GM18502 (cell line): ENCODE measurements around the gene TPSD1.
"Not testable (repeated sequence)": the region's sequence is repeated elsewhere in the genome, so short reads cannot be mapped to it uniquely, and the experiment has no call there.

ENCODE experiments used
- ATAC-seq: cut with Tn5 transposase; IDR thresholded peaks from one replicate; pipeline ENCODE4 v1.9.1; 2021; ENCODE audit warnings: mild to moderate bottlenecking; ENCODE audit not compliant: unreplicated experiment, poor library complexity

The TPSD1 gene

GRCh38 chr16:1220098-1220728 lies 35.7 kb upstream of the TPSD1 start:
- no peak for ATAC-seq

DNA sequence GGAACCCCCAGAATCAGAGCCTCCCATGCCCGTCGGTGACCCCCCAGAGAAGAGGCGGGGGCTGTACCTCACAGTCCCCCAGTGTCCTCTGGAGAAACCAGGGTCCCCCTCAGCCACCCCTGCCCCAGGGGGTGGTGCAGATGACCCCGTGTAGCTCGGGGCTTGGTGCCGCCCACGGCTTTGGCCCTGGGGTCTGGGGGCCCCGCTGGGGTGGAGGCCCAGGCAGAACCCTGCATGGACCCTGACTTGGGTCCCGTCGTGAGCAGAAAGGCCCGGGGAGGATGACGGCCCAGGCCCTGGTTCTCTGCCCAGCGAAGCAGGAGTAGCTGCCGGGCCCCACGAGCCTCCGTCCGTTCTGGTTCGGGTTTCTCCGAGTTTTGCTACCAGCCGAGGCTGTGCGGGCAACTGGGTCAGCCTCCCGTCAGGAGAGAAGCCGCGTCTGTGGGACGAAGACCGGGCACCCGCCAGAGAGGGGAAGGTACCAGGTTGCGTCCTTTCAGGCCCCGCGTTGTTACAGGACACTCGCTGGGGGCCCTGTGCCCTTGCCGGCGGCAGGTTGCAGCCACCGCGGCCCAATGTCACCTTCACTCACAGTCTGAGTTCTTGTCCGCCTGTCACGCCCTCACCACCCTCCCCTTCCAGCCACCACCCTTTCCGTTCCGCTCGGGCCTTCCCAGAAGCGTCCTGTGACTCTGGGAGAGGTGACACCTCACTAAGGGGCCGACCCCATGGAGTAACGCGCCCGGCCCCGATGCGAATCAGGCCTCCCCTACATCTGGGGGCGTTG lies 34.8 kb upstream of the TPSD1 start:
- ATAC-seq = no peak

DNA sequence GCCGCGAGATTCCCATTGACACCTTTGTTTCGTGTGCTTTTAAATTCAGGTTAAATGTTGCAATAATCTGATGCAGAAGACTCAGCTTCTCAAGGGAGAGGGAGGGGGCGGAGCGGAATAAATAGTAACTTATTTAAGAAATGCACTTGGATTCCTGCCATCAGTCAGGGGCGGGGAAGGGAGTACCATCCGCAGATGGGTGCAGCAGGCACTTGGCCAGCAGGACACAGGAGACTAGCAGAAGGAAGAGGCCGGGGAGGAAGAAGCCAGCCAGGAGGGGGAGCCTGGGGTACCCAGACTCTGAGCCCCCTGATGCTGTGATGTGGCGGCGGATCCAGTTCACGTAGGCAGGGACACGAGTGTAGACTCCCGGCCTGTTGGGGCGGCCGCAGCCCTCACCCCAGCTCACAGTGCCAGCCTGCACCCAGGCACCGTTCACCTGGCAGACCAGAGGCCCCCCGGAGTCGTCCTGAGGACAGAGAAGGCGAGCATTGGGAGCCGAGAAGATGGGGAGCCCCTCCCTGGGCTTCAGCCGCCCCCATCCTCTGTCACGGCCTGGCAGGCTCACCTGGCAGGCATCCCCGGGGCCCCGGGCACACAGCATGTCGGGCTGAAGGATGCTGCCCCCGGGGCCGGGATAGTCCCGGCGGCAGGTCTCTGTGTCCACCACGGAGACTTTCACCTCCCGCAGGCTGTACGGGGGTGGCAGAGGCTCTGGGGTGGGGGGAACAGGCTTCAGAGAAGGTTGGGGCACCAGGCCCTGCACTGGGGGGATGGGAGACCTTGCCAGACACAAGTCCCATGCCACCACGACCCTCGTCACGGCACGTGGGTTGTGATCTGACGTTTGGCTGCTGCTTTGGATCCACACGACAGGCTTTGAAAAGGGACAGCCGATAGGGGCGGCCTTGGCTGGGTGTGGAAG lies 34.0 kb upstream of the TPSD1 start:
- ATAC-seq = no peak

GRCh38 chr16:1222553-1223354 lies 33.1 kb upstream of the TPSD1 start:
- no peak for ATAC-seq

GRCh38 chr16:1223355-1224214 lies 32.3 kb upstream of the TPSD1 start:
- ATAC-seq = no peak

DNA sequence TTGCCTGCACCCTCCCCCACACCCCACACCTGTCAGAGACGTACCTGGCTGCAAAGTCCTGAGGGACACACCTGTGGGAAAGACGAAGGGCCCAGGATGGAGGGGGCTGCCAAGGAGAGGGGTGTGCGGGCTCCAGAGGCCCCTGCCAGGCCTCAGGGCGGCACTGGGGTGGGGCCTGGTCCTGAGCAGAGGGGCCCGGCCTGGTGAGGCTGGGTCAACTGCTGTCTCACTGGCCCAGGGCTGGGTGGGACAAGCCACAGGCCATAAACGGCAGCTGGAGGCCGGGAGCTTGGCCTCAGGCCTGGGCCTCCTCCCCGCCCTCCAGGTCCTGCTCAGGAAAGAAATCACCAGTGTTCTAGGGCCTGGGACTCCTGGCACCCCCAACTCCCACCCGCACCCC lies 31.3 kb upstream of the TPSD1 start:
- ATAC-seq = no peak

DNA sequence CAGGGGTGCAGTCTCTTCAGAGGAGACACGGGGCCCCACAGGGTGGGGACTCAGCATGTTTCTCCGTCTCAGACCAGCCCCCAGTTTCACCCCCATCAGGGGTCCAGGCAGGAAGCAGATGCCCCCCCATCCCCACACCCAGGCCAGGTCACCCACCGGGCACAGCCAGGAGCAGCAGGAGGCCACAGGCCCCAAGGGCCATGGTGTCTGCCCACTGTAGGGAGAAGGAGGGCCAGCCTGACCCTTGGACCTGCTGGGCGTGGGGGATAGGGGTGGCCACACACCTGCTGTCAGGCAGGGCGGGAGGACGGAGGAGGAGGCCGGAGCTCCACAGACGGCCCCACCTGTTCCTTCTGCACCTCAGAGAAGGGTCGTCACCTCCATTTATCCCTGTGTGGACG lies 30.8 kb upstream of the TPSD1 start, which contains the start of gene TPSG1:
TPSG1 (minus strand) TSS at position 218 of the 401 bp plus-strand sequence; CDS start at position 202, 16 bp downstream.
- ATAC-seq = no peak

DNA sequence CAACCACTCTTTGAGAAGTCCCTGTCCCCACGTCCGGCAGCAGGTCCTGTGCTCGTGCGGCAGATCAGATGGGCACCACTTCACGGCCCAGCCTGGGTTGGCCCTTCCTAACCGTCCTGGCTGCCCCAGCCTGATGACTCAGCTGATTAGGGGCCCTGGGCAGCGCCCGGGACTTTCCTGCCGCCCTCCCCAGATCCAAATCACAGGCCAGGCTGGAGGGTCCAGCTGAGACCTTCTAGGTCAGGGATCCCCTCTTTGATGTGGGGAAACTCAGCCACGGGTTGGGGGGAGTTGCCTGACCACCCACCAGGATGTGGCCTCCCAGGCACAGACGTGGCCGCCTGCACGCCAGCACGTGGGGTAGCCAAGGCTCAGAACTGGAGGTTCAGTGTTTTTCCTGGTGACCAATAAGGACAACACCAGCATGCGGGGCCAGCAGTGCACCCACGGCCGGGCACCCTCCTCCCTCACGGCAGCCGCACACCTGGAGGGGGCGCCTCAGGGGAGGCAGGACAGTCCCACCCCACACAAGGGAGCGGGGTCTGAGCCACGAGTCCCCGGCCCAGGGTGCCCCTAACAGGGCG lies 30.0 kb upstream of the TPSD1 start:
- ATAC-seq = not testable (repeated sequence)

DNA sequence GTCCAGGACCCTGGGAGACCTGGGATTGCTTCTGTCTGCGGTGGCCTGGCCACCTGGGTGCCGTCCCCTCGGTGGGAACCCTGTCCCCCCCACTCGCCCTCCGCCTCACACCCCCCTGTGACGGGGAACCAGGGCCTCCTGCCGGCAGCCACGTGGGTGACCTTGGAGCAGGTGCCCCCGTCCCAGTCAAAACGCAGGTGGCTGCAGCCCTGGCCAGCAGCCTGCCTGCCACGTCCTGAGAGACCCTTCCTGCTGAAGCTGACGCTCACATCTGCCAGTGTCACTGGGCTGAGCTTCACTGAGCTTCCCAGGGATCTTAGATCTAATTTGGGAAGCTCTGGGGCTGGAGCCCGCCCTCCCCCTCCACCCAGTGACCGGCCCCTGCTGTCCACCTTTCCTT lies 29.2 kb upstream of the TPSD1 start:
- ATAC-seq = not testable (repeated sequence)

- ATAC-seq = not testable (repeated sequence)
These were observed 27.6 kb upstream of the TPSD1 start for GRCh38 chr16:1228227-1228626.

DNA sequence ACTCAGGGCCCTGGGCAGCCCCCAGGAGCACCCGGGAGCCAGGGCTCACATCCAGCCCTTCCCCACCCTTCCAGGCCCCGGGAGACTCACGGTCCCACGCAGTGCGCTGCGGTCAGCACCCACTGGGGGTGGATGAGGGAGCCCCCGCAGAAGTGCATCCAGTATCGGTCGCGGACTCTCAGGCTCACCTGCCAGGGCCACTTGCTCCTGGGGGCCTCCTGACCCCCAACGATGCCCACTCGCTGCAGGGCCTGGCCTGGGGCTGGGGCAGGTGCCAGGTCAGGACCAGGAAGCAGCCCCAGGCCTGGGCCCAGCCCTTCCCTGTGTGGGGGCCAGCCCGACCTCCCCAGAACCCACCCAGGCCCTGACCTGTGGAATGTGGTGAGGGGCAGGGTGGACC lies 26.4 kb upstream of the TPSD1 start:
- not testable (repeated sequence) for ATAC-seq

DNA sequence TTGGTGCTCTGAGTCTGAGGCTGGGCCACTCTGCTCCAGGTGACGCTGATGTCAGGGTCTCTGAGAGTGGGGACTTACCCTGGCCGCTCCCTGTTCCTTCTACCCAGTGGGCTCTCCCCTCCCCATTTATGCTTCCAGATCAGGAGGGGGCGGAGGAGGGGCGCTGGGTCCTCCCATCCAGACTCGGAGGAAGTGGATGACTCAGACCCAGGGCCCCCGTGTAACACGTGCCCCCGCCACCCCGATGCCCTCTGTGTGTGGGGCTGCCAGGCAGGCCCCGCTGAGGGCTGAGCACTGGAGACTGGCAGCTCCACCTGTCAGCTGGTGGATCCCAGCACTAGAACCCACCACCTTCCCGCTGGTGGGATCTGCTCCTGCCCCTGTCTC lies 25.8 kb upstream of the TPSD1 start, which contains the start of gene TPSB2:
TPSB2 (minus strand) TSS at position 101 of the 387 bp plus-strand sequence. CDS start 233 bp downstream, outside the sequence.
- not testable (repeated sequence) for ATAC-seq

GRCh38 chr16:1230471-1231212 lies 25.2 kb upstream of the TPSD1 start:
- not testable (repeated sequence) for ATAC-seq

GRCh38 chr16:1231301-1231700 lies 24.6 kb upstream of the TPSD1 start:
- ATAC-seq = not testable (repeated sequence)

DNA sequence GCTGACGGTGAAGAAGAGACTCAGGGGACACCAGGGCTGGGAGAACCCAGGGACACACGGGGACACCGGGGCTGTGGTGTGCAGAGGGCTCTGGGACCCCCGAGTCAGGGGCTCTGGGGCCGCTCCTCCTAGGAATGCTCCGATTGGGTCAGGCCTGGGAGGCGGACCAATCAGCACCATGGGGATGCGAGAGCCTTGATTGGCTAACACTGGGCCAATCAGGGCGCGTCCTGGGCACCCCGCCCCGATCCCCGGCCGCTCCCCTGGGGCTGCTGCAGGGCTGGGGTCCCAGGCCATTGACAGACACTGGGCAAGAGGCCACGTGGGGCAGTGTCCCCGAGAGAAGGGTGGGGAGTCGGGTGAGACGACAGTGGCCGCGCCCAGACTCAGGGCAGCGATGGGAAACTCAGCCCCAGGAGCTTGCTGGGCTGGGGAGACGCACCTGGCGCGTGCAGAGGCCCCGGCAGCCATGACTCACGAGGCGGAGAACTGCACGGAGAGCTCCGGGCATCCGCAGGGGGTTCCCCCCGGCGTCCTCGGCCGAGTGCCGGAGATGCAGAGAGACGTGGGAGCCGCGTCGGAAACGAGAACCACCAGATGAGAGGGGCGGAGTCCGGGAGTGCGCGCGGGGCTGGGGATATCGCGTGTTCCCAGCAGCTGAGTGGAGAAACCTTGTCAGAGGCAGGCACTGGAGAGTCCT lies 23.7 kb upstream of the TPSD1 start:
- not testable (repeated sequence) for ATAC-seq

- not testable (repeated sequence) for ATAC-seq
These were observed 19.2 kb upstream of the TPSD1 start for GRCh38 chr16:1236659-1237058.

DNA sequence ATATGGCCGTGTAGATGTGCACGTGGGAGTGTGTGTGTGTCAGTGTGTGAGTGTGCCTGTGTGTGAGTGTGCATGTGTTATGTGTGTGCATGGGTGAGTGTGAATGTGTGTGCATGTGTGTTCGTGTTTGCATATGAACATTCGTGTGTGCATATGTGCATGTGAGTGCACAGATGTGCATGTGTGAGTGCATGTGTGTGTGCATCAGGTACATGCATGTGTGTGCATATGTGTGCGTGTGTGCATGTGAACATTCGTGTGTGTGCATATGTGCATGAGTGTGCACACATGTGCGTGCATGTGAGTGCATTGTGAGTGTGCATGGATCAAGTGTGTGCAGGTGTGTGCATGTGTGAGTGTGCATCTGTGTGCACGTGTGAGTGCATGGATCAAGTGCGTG lies 17.9 kb upstream of the TPSD1 start:
- ATAC-seq = no peak
